Mononuclear cell (primary cell): ENCODE results near the gene SYNGR4. TPM values are rescaled to one million over a fixed set of nuclear protein-coding genes. Genes with fewer than 3 reads are reported as not detected.
"Not testable (repeated sequence)": the region's sequence is repeated elsewhere in the genome, so short reads cannot be mapped to it uniquely, and the experiment has no call there.

Experiments
- H3K27me3 ChIP-seq: 2 replicates; pipeline ENCODE4 v1.6.0; 2011; ENCODE audit warnings: low read length, control low read depth; ENCODE audit not compliant: insufficient read depth
- H3K4me1 ChIP-seq: 2 replicates; pipeline ENCODE4 v1.5.1; 2011; ENCODE audit warnings: mild to moderate bottlenecking, low read length, control low read depth; ENCODE audit not compliant: insufficient read depth
- H3K4me3 ChIP-seq: 2 replicates; pipeline ENCODE4 v1.5.1; 2011; ENCODE audit warnings: mild to moderate bottlenecking, low read length, moderate library complexity
- H3K9me3 ChIP-seq: 2 replicates; pipeline ENCODE4 v1.5.1; 2011; ENCODE audit warnings: low read depth, mild to moderate bottlenecking, control low read depth, low read length
- total RNA-seq: library from RNA; depleted of rRNA; stranded (reverse); fragments of >200 nt; gene quantifications from one replicate; pipeline ENCODE4 v1.2.3, GENCODE V29; 2012

SYNGR4 gene, protein sequence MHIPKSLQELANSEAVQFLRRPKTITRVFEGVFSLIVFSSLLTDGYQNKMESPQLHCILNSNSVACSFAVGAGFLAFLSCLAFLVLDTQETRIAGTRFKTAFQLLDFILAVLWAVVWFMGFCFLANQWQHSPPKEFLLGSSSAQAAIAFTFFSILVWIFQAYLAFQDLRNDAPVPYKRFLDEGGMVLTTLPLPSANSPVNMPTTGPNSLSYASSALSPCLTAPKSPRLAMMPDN
- total RNA-seq, result not detected

DNA sequence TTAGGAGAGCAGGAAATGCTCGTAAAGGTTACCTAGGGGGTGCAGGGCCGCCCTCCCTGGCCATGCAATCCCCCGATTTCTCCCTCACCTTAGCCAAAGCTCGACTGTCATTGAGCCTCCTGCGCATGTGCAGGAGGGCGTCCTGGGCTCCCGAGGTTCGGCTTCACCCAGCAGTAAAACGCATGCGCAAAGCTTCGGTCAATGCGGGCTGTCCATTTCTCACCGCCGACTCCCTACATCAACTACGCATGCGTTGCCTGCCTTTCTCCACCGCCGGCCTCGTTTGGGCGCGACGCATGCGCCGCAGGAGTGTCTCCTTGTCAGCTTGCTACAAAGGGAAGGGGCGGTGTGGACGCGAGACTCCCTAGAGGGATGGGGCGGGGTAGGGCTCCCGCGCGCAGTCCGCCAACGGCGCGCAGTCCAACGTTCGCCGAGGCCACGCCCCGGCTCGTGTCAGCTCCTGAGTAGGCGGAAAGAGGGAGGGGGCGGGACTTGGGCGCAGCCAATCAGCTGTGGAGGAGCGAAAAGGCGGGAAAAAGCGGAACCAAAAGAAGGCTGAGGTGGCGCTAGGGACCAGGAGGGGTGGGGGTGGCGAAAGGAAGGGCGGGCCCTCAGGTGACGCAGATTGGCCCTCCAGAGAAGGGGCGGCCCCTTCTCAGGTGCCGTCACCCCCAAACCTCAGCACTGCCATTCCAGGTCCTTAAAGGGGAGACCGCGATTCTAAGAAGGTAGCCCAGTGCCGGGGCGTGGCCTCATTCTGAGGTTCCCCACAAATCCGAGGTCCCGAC lies at the start of gene SYNGR4, which contains the start of gene TMEM143:
Gene SYNGR4, plus strand, starts transcription at position 558 of the 788 bp plus-strand sequence. CDS start 1,476 bp downstream, outside the sequence.
Gene TMEM143, minus strand, starts transcription at position 131 of the 788 bp plus-strand sequence. Its CDS starts 20 bp downstream, at position 111.
- Histone ChIP-seq H3K27me3 (no peaks in the 10 kb centered on the region), H3K4me3 (peak within 1 kb of the TSS; percentile 58), H3K4me1 (peaks cover 17% of the 10 kb centered on the region), H3K9me3 (no peaks in the 10 kb centered on the region)

DNA sequence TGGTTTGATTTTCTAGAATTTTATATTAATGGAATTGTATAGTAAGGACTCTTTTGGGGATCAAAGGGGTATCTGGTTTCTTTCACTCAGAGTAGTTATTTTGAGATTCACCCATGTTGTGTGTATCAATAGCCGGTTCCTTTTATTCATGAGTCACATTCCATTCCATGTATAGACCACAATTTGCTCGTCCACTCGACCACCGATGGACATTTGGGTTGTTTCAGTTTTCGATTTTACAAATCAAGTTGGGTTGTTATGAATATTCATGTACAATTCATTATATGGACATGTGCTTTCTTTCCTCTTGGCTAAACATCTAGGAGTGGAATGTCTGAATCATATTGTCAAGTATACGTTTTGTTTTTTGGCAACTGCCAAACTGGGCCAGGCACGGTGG lies 48.5 kb upstream of the SYNGR4 start:
- H3K4me1 ChIP-seq, result peaks cover 9% of the 10 kb centered on the region
- H3K4me3 ChIP-seq, result no peak overlapping the region
- no peaks in the 10 kb centered on the region for H3K27me3 ChIP-seq
- H3K9me3 ChIP-seq, result no peaks in the 10 kb centered on the region

DNA sequence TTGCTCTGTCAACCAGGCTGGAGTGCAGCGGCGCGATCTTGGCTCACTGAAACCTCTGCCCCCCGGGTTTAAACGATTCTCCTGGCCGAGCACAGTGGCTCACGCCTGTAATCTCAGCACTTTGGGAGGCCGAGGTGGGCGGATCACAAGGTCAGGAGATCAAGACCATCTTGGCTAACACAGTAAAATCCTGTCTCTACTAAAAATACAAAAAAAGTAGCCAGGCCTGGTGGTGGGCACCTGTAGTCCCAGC lies 46.5 kb upstream of the SYNGR4 start:
- H3K27me3 ChIP-seq, H3K9me3 ChIP-seq, H3K4me3 ChIP-seq: not testable (repeated sequence)
- H3K4me1 ChIP-seq, result peaks cover 24% of the 10 kb centered on the region

DNA sequence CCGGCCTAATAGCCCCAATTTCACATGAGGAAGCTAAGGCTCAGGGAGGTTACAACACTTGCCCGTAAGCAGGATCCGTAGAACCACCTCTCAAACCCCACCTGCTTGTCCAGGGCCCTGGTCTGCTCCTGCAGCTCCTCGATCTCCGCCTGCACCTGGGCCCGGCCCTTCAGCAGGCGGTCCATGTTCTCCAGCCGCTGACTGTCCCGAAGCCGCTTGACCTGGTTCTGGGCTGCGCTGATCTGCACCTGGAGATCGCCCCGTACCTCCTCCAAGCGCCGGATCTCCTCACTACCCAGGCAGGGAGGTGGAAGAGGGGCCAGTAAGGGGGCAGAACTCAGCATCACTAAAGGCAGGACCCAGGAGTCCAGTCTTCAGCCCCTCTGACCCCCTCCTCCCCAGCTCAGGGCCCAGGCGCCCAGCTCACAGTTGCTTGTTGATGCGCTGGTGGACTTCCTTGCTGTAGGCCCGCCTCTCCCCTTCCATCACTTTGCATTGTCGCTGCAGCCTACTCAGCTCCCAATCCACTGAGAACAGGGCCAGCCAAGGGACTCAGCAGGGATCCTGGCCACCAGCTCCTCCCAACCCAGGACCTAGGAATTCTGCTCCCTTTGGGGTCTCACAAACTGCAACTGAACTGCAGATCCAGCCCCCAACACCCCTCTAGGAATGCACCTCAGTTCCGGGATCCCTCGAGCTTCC lies 45.7 kb upstream of the SYNGR4 start:
- Histone ChIP-seq H3K9me3 (no peaks in the 10 kb centered on the region), H3K27me3 (no peaks in the 10 kb centered on the region), H3K4me1 (peaks cover 32% of the 10 kb centered on the region), H3K4me3 (no peak overlapping the region)

DNA sequence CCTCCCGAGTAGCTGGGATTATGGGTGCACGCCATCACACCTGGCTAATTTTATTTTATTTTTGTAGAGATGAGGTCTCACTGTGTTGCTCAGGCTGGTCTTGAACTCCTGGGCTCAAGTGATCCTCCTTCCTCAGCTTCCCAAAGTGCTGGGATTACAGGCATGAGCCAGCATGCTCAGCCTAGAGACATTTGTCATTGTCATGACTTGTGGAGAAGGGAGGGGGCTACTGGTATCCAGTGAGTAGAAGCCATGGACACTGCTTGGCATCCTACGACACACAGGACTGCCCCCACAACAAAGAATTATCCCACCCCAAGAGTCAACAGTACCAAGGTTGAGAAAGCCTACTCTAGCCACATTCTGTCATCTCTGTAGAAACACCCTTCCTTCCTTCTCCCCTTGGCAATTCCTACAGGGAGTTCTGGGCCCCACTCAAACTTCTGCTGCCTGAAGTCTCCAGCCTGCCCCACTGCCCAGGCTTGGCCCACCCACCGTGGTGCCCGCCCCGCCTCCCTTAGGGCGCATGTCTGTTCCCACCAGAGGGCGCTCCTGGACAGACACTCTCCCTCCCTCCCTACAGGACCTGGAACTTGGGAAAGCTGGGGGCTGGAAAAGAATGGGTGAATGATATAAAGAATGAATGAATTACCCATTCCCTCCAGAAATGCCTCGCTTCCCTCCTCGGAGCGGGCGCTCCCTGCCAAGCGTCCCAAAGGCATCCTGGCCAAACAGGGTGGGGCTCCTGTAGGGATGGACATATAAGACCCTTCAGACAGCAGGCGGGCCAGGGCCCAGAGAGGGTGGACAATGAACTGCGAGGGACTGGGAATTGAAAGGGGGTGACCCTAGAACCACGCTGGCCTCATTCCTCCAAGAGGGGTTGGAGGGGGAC lies 44.3 kb upstream of the SYNGR4 start:
- H3K9me3 ChIP-seq, result no peaks in the 10 kb centered on the region
- peaks cover 47% of the 10 kb centered on the region for H3K4me1 ChIP-seq
- H3K27me3 ChIP-seq, result no peaks in the 10 kb centered on the region
- H3K4me3 ChIP-seq, result no peak overlapping the region

DNA sequence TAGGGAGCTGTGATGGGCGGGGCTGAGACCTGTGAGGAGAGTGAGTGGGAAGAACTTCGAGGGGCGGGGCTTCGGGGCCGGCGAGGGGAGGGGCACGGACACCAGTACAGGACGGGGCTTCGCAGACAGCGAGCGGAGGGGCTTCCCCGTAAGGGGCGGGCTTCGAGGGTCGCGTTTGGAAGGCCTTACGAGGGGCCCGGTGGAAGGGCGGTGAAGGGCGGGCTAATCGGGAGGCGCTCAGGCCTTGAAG lies 42.9 kb upstream of the SYNGR4 start:
- Histone ChIP-seq H3K27me3 (no peaks in the 10 kb centered on the region), H3K4me1 (peaks cover 53% of the 10 kb centered on the region), H3K4me3 (peak overlapping the region; percentile 69), H3K9me3 (no peaks in the 10 kb centered on the region)

DNA sequence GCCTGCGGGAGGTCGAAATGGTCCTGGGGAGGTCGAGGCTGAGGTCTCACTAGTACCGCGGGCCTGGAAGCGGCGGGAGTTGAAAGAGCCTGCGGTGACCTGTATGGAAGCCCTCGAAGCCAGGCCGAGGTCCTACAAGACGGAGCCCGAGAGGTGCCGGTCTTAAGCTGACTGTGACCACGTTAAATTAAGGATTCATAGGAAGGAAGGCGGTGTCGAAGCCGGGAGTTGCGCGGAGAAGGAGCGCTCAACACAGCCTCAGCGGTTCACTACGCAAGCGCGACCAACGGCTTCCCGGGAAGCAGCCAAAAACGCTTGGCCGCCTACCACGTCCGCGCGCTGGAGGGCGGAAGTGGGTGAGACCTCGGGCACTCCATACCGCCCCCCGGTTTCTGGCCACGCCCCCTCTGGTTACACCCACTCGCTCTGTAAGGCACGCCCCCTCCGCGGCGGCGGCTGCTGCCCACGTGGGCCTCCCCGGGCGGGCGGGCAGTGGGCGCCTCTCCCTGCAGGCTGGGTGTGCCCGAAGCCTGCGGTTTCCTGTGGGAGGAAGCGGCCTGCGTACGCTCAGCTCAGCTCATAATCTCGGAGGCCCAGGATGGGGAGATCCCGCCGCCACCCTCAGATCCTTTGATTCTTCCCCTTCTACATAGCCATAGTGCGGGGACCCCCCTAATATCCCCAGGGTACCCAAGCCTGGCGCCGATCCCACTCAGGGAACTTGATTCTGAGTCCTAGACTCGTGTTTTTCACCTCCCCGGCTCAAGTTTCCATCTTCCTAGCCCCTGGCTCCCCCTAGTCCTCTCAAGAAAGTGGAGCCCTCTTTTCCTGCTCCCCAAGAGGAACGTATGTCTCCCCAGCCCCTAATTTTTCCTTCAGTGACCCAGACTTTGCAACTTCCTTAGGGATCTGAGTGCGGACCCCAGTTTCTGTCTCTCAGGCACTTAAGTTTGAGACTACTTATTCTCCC lies 42.3 kb upstream of the SYNGR4 start:
- peak overlapping the region; percentile 69 for H3K4me3 ChIP-seq
- no peaks in the 10 kb centered on the region for H3K27me3 ChIP-seq
- H3K9me3 ChIP-seq, result no peaks in the 10 kb centered on the region
- H3K4me1 ChIP-seq, result peaks cover 59% of the 10 kb centered on the region

DNA sequence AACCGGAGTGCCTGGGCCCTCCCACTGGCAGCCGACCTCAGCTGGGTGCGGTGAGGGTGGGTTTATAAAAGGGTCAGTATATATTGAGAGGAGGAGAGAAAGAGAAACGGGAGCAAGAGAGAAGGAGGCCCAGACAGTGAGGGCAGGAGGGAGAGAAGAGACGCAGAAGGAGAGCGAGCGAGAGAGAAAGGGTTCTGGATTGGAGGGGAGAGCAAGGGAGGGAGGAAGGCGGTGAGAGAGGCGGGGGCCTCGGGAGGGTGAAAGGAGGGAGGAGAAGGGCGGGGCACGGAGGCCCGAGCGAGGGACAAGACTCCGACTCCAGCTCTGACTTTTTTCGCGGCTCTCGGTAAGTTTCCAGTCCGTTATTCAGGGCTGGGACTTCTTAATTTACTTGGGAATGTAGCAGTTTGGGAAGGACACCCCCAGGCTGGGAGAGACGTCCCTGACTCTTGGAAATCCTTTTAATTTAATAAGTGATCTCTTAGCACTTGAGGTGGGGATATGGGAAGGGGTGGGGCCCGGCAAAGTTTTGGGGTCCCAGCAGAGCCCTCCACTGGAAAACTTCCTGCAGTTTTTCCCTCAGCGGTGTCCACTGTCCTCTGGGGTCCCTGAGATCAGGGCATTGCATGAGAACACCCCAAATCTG lies 38.8 kb upstream of the SYNGR4 start, which contains the start of gene EMP3:
Gene EMP3, plus strand, starts transcription at position 288 of the 646 bp plus-strand sequence. CDS start 1,293 bp downstream, outside the sequence.
- Histone ChIP-seq H3K27me3 (no peaks in the 10 kb centered on the region), H3K4me1 (peaks cover 87% of the 10 kb centered on the region), H3K9me3 (no peaks in the 10 kb centered on the region), H3K4me3 (peak within 1 kb of the TSS; percentile 92)

DNA sequence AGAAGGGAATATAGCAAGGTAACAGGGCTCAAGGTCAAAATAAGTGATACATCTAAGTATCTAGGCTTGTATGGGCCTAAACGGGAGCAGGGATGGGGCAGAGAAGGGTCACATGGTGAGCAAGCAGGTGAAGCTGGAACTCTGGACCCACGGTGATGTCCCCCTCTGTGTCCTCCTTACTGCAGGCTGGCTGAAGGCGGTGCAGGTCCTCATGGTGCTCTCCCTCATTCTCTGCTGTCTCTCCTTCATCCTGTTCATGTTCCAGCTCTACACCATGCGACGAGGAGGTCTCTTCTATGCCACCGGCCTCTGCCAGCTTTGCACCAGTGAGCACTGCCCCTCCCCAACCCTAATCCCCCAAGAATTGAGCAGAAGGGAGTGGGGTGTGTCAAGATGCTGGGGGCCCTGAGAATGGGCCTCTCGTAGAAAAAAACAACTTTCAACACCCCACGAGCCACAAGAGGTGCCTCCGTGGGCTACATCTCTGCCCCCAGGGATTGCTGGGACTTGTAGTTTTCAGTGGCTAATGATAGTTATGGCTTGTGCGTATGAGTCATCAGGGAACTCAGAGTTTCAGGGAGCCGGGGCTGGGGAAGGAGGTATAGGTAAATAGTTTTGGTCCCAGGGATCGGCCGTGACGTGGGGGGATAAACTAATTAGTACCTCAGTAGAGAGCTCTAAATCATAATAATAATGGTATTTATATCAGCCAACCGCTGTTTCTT lies 34.8 kb upstream of the SYNGR4 start:
- peaks cover 86% of the 10 kb centered on the region for H3K4me1 ChIP-seq
- no peaks in the 10 kb centered on the region for H3K27me3 ChIP-seq
- H3K9me3 ChIP-seq, result no peaks in the 10 kb centered on the region
- H3K4me3 ChIP-seq, result peak overlapping the region; percentile 29

DNA sequence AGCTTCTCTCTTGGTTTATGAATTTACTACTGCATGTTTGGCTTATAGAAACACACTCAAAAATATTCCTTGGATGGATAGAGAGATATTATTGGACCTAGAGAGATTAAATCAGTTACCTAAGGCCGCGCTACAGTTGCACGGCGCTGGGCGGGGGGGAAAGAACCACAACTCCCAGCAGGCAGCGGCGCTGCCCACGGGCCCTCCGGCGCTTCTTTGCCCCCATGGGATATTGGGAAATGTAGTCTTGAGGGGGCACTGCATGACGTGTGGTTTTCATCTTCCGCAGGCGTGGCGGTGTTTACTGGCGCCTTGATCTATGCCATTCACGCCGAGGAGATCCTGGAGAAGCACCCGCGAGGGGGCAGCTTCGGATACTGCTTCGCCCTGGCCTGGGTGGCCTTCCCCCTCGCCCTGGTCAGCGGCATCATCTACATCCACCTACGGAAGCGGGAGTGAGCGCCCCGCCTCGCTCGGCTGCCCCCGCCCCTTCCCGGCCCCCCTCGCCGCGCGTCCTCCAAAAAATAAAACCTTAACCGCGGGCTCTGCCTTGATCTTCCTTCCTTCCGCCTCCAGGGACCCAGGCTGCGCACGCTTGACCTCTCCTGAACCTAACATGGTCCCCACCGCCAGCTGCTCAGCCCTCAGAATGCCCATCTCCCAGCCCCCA lies 34.0 kb upstream of the SYNGR4 start:
- H3K9me3 ChIP-seq, result no peaks in the 10 kb centered on the region
- no peaks in the 10 kb centered on the region for H3K27me3 ChIP-seq
- peaks cover 83% of the 10 kb centered on the region for H3K4me1 ChIP-seq
- peak overlapping the region; percentile 29 for H3K4me3 ChIP-seq

DNA sequence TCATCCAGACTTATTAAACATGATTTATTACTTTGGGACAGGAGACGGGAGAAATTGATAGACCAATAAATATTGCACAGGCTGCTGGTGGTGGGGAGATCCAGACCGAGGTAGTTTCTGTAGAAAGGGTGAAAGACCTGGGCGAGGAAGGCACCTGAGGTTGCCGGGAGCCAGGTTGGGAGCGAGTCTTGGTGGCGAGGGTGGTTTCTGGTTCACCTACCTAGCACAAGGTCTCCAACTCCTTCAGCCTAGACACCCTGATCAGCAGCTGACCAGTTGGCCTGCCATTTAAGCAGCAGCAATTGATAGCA lies 31.9 kb upstream of the SYNGR4 start:
- Histone ChIP-seq H3K4me1 (peaks cover 70% of the 10 kb centered on the region), H3K4me3 (peak overlapping the region; percentile 22), H3K27me3 (no peaks in the 10 kb centered on the region), H3K9me3 (no peaks in the 10 kb centered on the region)

DNA sequence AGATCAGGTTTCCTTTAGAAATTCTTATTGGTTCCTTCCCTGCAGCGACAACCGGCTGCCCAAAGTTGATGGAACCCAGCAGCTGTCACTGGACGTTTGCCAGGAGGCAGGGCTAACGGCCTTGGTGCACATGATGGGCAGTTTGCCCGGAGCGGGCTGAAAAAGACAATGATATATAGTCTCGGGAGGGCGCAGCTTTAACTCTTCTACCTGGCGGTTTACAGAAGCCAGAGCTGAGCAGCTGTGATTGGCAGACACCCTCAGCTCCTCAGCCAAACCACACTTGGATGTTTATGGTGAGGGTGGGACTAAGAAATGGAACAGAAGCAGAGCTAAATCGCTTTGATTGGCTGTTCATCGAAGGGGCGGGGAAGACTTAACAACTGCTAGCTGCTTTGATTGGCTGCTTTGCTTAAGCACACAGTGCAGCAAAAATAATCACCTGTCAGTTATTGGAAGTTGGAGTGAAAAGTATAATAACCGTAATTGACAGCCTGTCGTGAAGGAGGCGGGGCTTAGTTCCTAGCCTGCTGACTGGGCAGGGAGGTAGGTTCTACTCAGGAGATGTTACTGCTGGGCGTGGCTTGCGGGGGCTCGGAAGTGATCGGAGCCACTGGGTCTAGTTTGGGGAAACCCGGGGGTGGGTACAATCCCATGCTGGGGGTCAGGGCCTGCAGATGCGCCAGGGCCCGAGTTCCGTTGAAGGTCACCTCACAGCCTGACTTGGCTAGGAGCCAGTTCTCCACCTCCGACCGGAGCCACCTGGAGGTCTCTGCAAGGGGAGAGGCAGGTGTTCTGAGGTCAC lies 31.3 kb upstream of the SYNGR4 start:
- Histone ChIP-seq H3K27me3 (no peaks in the 10 kb centered on the region), H3K9me3 (no peaks in the 10 kb centered on the region), H3K4me1 (peaks cover 64% of the 10 kb centered on the region), H3K4me3 (peak overlapping the region; percentile 52)
